ENCODE measurements around the gene CDK18. TPM values are rescaled to one million over a fixed set of nuclear protein-coding genes. Genes with fewer than 3 reads are reported as not detected.

Gene CDK18
- total RNA-seq, 1 experiment from 2014 or later = 2.4 TPM

Small RNA genes lying within 50 kb of the gene (small RNA-seq; reads per million reads assigned to genes)
- gene RNU2-19P = 0 to 0.05 reads per million in 2 experiments

Other genes with a start within 250 kb of the CDK18 start
- gene NUAK2, start 182.9 kb upstream of the CDK18 start, total RNA-seq (2014; rRNA removed; shearing (Covaris generic)) = 0.13 and 0.55 TPM in 2 replicates
- gene KLHDC8A, start 147.7 kb upstream of the CDK18 start, total RNA-seq (2014; rRNA removed; shearing (Covaris generic)) = 0.37 and 0.85 TPM in 2 replicates
- 0.72 and 1.6 TPM in 2 replicates for gene LEMD1, start 82.6 kb upstream of the CDK18 start, total RNA-seq (2014; rRNA removed; shearing (Covaris generic))
- gene BLACAT1, start 48.6 kb upstream of the CDK18 start, total RNA-seq (2014; rRNA removed; shearing (Covaris generic)) = 0.87 and 1.1 TPM in 2 replicates
- 15.5 and 17.6 TPM in 2 replicates for gene ELK4, start 127.3 kb downstream of the CDK18 start, total RNA-seq (2014; rRNA removed; shearing (Covaris generic))
- 5.5 and 5.8 TPM in 2 replicates for gene SLC45A3, start 175.8 kb downstream of the CDK18 start, total RNA-seq (2014; rRNA removed; shearing (Covaris generic))
- 63.2 and 69.2 TPM in 2 replicates for gene NUCKS1, start 245.5 kb downstream of the CDK18 start, total RNA-seq (2014; rRNA removed; shearing (Covaris generic))

Data from SK-MEL-5 (cell line).